Psoas muscle (tissue), 8 donors: ENCODE measurements around the gene CENPN. TPM values are rescaled to one million over a fixed set of nuclear protein-coding genes. Genes with fewer than 3 reads are reported as not detected.

Source experiments
- ATAC-seq, 4 donors: fragments of 200-7000 bp; cut with Tn5 transposase; one replicate each; pipeline ENCODE4 v1.9.1; 2020; ENCODE audit warnings: moderate library complexity in 3 of 4, mild to moderate bottlenecking in 2 of 4
- DNase-seq, 2 donors: peaks; one replicate each; pipeline ENCODE4 v3.0.0-alpha.2; 2020
- H3K27ac ChIP-seq: fragments of 200-600 bp; one replicate; pipeline ENCODE4 v1.8.0; 2022
- H3K27me3 ChIP-seq, 3 donors: fragments of 200-600 bp in 1 of 3; one replicate each; pipeline versions ENCODE4 v1.6.1 to v1.8.0; 2013 to 2022; ENCODE audit warnings: low read length in 2 of 3, mild to moderate bottlenecking in 2 of 3, moderate library complexity in 1 of 3; ENCODE audit not compliant: insufficient read depth in 3 of 3
- H3K36me3 ChIP-seq, 2 donors: fragments of 200-600 bp in 1 of 2; one replicate each; pipeline versions ENCODE4 v1.6.1 to v1.8.0; 2013 to 2022; ENCODE audit warnings: low read depth in 1 of 2, mild to moderate bottlenecking in 1 of 2, moderate library complexity in 1 of 2; ENCODE audit not compliant: insufficient read depth in 1 of 2
- H3K4me1 ChIP-seq: fragments of 200-600 bp; one replicate; pipeline ENCODE4 v1.8.0; 2022
- H3K4me3 ChIP-seq: fragments of 200-600 bp; one replicate; pipeline ENCODE4 v1.8.0; 2022; ENCODE audit warnings: mild to moderate bottlenecking
- H3K9me3 ChIP-seq: fragments of 200-600 bp; one replicate; pipeline ENCODE4 v1.8.0; 2022
- CTCF ChIP-seq: fragments of 200-600 bp; IDR thresholded peaks from one replicate; pipeline ENCODE4 v1.8.0; 2022; ENCODE audit warnings: antibody characterized with exemption
- WGBS, 3 donors: extraction: QIAGEN DNeasy Blood & Tissue Kit; methylation state at CpG; one replicate each; pipeline versions ENCODE4 v1.1.6 to v1.1.7; 2013; 5-methylcytosine and 5-hydroxymethylcytosine counted together
- intact Hi-C, 2 donors: fragments of 100-400 bp; cut with DNase I; formaldehyde crosslinking; loops; one replicate each; pipeline versions ENCODE4 v1.11.0 to v1.14.2; 2022
- polyA plus RNA-seq, 3 donors: library from polyadenylated mRNA; stranded (reverse); fragments of 200-250 nt; gene quantifications; one replicate each; pipeline ENCODE4 v1.2.3, GENCODE V29; 2013
- total RNA-seq, 4 donors: library from RNA; stranded (reverse); fragmentation: NEBNext Ultra II Directional in 2 of 4; extraction: Animal tissue kit (Norgen Biotek cat#: 25700) in 2 of 4; gene quantifications; one replicate each; pipeline versions ENCODE4 v1.2.1 to v1.2.4, GENCODE V29; 2021 to 2023
- donor health status: healthy with polysubstance abuse.
- donor health status: DM: no; HTN: no; CAD: no; lungs with moderate emphysema.
- donor health status: Bipolar disorder and iron deficiency.
- donor health status: healthy.
- donor health status: DM: yes; HTN: yes; CAD: no.
- donor health status: DM: no; HTN: no; CAD: no.
- donor health status: DM: no; HTN: no; CAD: no.
- donor health status: DM: yes; HTN: yes; CAD: no.

Gene CENPN
- total and polyA plus RNA-seq, 7 donors: 2.9 to 20.6 (median 7.5) TPM

GRCh38 chr16:80966617-80967016, 40.4 kb upstream of the CENPN start:
- WGBS, 3 donors: 81 to 95% (median 81%) methylated on average over 4 of the region's 4 CpGs
- no peak for TF ChIP-seq CTCF
- Histone ChIP-seq H3K27ac (no peak overlapping the region), H3K4me1 (no peaks in the 10 kb centered on the region), H3K9me3 (no peaks in the 10 kb centered on the region), H3K36me3 (peaks cover 0 to 16% of the 10 kb centered on the region in 2 donors), H3K27me3 (no peaks in the 10 kb centered on the region), H3K4me3 (no peak overlapping the region)
- intact Hi-C loops: no loop called here
- DNase-seq (no peak), ATAC-seq (no peak)

GRCh38 chr16:80968386-80969113, 38.5 kb upstream of the CENPN start:
- ATAC-seq (no peak), DNase-seq (no peak)
- intact Hi-C loops: no loop called here
- TF ChIP-seq CTCF: no peak
- no peaks in the 10 kb centered on the region for H3K4me1 ChIP-seq
- H3K27me3 ChIP-seq: no peaks in the 10 kb centered on the region
- no peak overlapping the region for H3K4me3 ChIP-seq
- whole genome bisulfite sequencing, 3 donors: 78 to 93% (median 82%) methylated on average over 4 of the region's 4 CpGs
- no peak overlapping the region for H3K27ac ChIP-seq
- peaks cover 0 to 16% of the 10 kb centered on the region in 2 donors for H3K36me3 ChIP-seq
- H3K9me3 ChIP-seq: no peaks in the 10 kb centered on the region

- Histone ChIP-seq H3K27ac (no peak overlapping the region), H3K36me3 (peaks cover 0 to 16% of the 10 kb centered on the region in 2 donors), H3K27me3 (no peaks in the 10 kb centered on the region), H3K9me3 (no peaks in the 10 kb centered on the region), H3K4me3 (no peak overlapping the region), H3K4me1 (no peaks in the 10 kb centered on the region)
- no peak for ATAC-seq
- no peak for TF ChIP-seq CTCF
- intact Hi-C loops: no loop called here
- no peak for DNase-seq
- WGBS, 3 donors: 94 to 100% (median 97%) methylated on average over 3 of the region's 3 CpGs
Observed at GRCh38 chr16:80969114-80969484, 37.9 kb upstream of the CENPN start.

- Histone ChIP-seq H3K4me1 (no peaks in the 10 kb centered on the region), H3K9me3 (no peaks in the 10 kb centered on the region), H3K4me3 (no peak overlapping the region), H3K27ac (no peak overlapping the region), H3K36me3 (peaks cover 0 to 36% of the 10 kb centered on the region in 2 donors), H3K27me3 (no peaks in the 10 kb centered on the region)
- DNase-seq (no peak), ATAC-seq (peak in 2 of 4 donors; percentile 44 to 53)
- intact Hi-C loops: no loop called here
- TF ChIP-seq CTCF: no peak
- WGBS, 3 donors: 39 to 60% (median 40%) methylated on average over 2 of the region's 2 CpGs
Observed at GRCh38 chr16:80971819-80972218, 35.2 kb upstream of the CENPN start.

GRCh38 chr16:80972611-80973010, 34.4 kb upstream of the CENPN start:
- WGBS, 3 donors: 80 to 91% (median 88%) methylated on average over 4 of the region's 4 CpGs
- Histone ChIP-seq H3K36me3 (peaks cover 0 to 36% of the 10 kb centered on the region in 2 donors), H3K4me1 (no peaks in the 10 kb centered on the region), H3K9me3 (no peaks in the 10 kb centered on the region), H3K4me3 (no peak overlapping the region), H3K27ac (no peak overlapping the region), H3K27me3 (no peaks in the 10 kb centered on the region)
- ATAC-seq (no peak), DNase-seq (no peak)
- intact Hi-C loops: no loop called here
- no peak for TF ChIP-seq CTCF
